Endothelial cell of umbilical vein (primary cell): ENCODE measurements around the gene FAM228B. TPM values are rescaled to one million over a fixed set of nuclear protein-coding genes. Genes with fewer than 3 reads are reported as not detected.

ENCODE experiments used
- BruUV-seq: library from RNA; stranded (reverse); fragments of 400-500 nt; replicated peaks from 2 replicates; lab custom pipeline; 2021; lab: Mats Ljungman, UMichigan
- CTCF ChIA-PET: fragments of 300-600, 350-600 bp; sonication (Branson Sonifier 250); formaldehyde crosslinking; loops from one replicate; lab custom pipeline; 2021; ENCODE audit warnings: antibody characterized with exemption, inconsistent platforms; lab: Charles Lee
- POLR2A ChIA-PET: fragments of 300-600, 350-600 bp; sonication (Branson Sonifier 250); formaldehyde crosslinking; loops from one replicate; lab custom pipeline; 2021; ENCODE audit warnings: antibody characterized with exemption, inconsistent platforms; lab: Charles Lee
- DNase-seq: peaks from one replicate; pipeline ENCODE4 v3.0.0-alpha.2; 2011; ENCODE audit warnings: low read depth, low spot score
- FAIRE-seq: peaks from 2 replicates; lab custom pipeline; 2011; peaks lifted over from hg19 to GRCh38; lab: Jason Lieb, UNC
- H2AFZ ChIP-seq: 2 replicates; pipeline ENCODE4 v1.6.0; 2012; ENCODE audit warnings: low read depth, low read length, control low read depth, inconsistent platforms
- H3K27ac ChIP-seq: 2 replicates; pipeline ENCODE4 v1.5.1; 2011; ENCODE audit warnings: low read depth, mild to moderate bottlenecking, control low read depth, low read length, moderate library complexity; ENCODE audit not compliant: insufficient read depth
- H3K27me3 ChIP-seq, 2 experiments: 2 replicates each; pipeline versions ENCODE4 v1.6.0 to v1.6.1; 2011; ENCODE audit warnings: low read length in 2 of 2, mixed read lengths in 1 of 2; ENCODE audit not compliant: control insufficient read depth in 2 of 2, insufficient read depth in 2 of 2
- H3K36me3 ChIP-seq, 2 experiments: 2 replicates in 1 of 2; 3 replicates in 1 of 2; pipeline ENCODE4 v1.5.1; 2011; ENCODE audit warnings: low read length in 2 of 2, mild to moderate bottlenecking in 1 of 2, moderate library complexity in 1 of 2; ENCODE audit not compliant: control insufficient read depth in 2 of 2, insufficient read depth in 2 of 2; ENCODE audit errors: extremely low read depth in 1 of 2
- H3K4me1 ChIP-seq: 3 replicates; pipeline ENCODE4 v1.5.1; 2011; ENCODE audit warnings: mild to moderate bottlenecking, low read length; ENCODE audit not compliant: control insufficient read depth, insufficient read depth; ENCODE audit errors: extremely low read depth
- H3K4me2 ChIP-seq: 2 replicates; pipeline ENCODE4 v1.6.1; 2011; ENCODE audit warnings: low read length, control low read depth, mixed read lengths; ENCODE audit not compliant: insufficient read depth
- H3K4me3 ChIP-seq, 3 experiments: fragments of 200-600 bp in 1 of 3; sonication (generic), shearing (Covaris generic) in 1 of 3; replicated peaks in 1 of 3; 2 replicates each; pipeline ENCODE4 v1.5.1; 2011 to 2016; ENCODE audit warnings: control low read depth in 3 of 3, low read length in 3 of 3, mild to moderate bottlenecking in 2 of 3, inconsistent platforms in 1 of 3, low read depth in 1 of 3, moderate library complexity in 1 of 3; ENCODE audit not compliant: insufficient read depth in 1 of 3
- H3K79me2 ChIP-seq: 2 replicates; pipeline ENCODE4 v1.6.0; 2012; ENCODE audit warnings: low read length, inconsistent platforms; ENCODE audit not compliant: control insufficient read depth, insufficient read depth
- H3K9ac ChIP-seq: replicated peaks from 2 replicates; pipeline ENCODE3; 2011; ENCODE audit warnings: low read length, control low read depth; ENCODE audit not compliant: insufficient read depth; ENCODE audit errors: extremely low read depth
- H3K9me1 ChIP-seq: replicated peaks from 3 replicates; pipeline ENCODE4 v1.6.0; 2011; ENCODE audit warnings: mild to moderate bottlenecking, low read length; ENCODE audit not compliant: control insufficient read depth, insufficient read depth; ENCODE audit errors: extremely low read depth
- H3K9me3 ChIP-seq: replicated peaks from 2 replicates; pipeline ENCODE4 v1.5.1; 2012; ENCODE audit warnings: low read length, inconsistent platforms; ENCODE audit not compliant: control insufficient read depth, insufficient read depth
- H4K20me1 ChIP-seq: replicated peaks from 2 replicates; pipeline ENCODE3; 2011; ENCODE audit warnings: mild to moderate bottlenecking, low read length; ENCODE audit not compliant: control insufficient read depth, insufficient read depth; ENCODE audit errors: extremely low read depth
- CTCF ChIP-seq, 2 donors: IDR thresholded peaks; 1 replicate in 1 of 2; 2 replicates in 1 of 2; pipeline ENCODE4 v1.5.1; 2011; ENCODE audit warnings: low read length in 2 of 2, mild to moderate bottlenecking in 2 of 2, moderate library complexity in 2 of 2, control low read depth in 1 of 2, inconsistent platforms in 1 of 2, low read depth in 1 of 2; ENCODE audit not compliant: insufficient read depth in 1 of 2; ENCODE audit errors: extremely low read depth in 1 of 2
- EZH2 ChIP-seq: IDR thresholded peaks from 2 replicates; pipeline ENCODE4 v1.6.1; 2012; ENCODE audit warnings: borderline replicate concordance, low read depth, mild to moderate bottlenecking, moderate library complexity, low read length, inconsistent platforms; ENCODE audit not compliant: severe bottlenecking
- FOS ChIP-seq: IDR thresholded peaks from 2 replicates; pipeline ENCODE4 v1.6.1; 2011; ENCODE audit warnings: mild to moderate bottlenecking, low read length, moderate library complexity, borderline replicate concordance; ENCODE audit not compliant: insufficient read depth
- GATA2 ChIP-seq: IDR thresholded peaks from 2 replicates; pipeline ENCODE4 v1.7.0; 2011; ENCODE audit warnings: low read depth, mild to moderate bottlenecking, moderate library complexity, mixed read lengths, low read length; ENCODE audit not compliant: insufficient read length, insufficient read depth
- JUN ChIP-seq: IDR thresholded peaks from 2 replicates; pipeline ENCODE4 v1.6.1; 2011; ENCODE audit warnings: borderline replicate concordance, low read depth; ENCODE audit not compliant: insufficient read length, insufficient read depth
- MAX ChIP-seq: IDR thresholded peaks from 2 replicates; pipeline ENCODE4 v1.6.1; 2011; ENCODE audit not compliant: insufficient read depth, insufficient read length
- MYC ChIP-seq: IDR thresholded peaks from one replicate; pipeline ENCODE4 v1.6.1; 2011; ENCODE audit warnings: mild to moderate bottlenecking, low read depth, low read length
- POLR2A ChIP-seq: IDR thresholded peaks from 2 replicates; pipeline ENCODE4 v1.6.1; 2012; ENCODE audit warnings: low read depth, mild to moderate bottlenecking, control low read depth, low read length
- POLR2AphosphoS5 ChIP-seq: IDR thresholded peaks from 2 replicates; pipeline ENCODE4 v1.6.1; 2012; ENCODE audit warnings: low read depth, mild to moderate bottlenecking, control low read depth, low read length, moderate library complexity; ENCODE audit not compliant: insufficient read depth
- dilution Hi-C: fragments of 300-500 bp; cut with MboI; formaldehyde crosslinking; loops from one replicate; pipeline ENCODE4 v1.15.0; 2019; ENCODE audit warnings: low sequenced_read_pairs; ENCODE audit not compliant: extremely low pct_ligation_motif_present
- intact Hi-C: fragments of 100-400 bp; cut with micrococcal nuclease; formaldehyde crosslinking; loops from one replicate; pipeline ENCODE4 v1.10.0; 2022
- polyA plus RNA-seq, 4 experiments: library from polyadenylated mRNA; depleted of rRNA in 3 of 4; stranded (reverse) in 3 of 4; unstranded in 1 of 4; fragments of >200 nt; gene quantifications; 2 replicates each; pipeline versions ENCODE4 v1.2.1 to v1.2.3, GENCODE V29; 2011 to 2012; ENCODE audit warnings: missing spikeins in 1 of 4
- total RNA-seq: library from RNA; stranded (reverse); gene quantifications from 2 replicates; pipeline ENCODE4 v1.2.3, GENCODE V29; 2021

Gene FAM228B
- total and polyA plus RNA-seq, 2 donors (not counting 3 experiments of a cell fraction or from before 2014, with no cell fraction given): 1.6 to 11.9 TPM

DNA sequence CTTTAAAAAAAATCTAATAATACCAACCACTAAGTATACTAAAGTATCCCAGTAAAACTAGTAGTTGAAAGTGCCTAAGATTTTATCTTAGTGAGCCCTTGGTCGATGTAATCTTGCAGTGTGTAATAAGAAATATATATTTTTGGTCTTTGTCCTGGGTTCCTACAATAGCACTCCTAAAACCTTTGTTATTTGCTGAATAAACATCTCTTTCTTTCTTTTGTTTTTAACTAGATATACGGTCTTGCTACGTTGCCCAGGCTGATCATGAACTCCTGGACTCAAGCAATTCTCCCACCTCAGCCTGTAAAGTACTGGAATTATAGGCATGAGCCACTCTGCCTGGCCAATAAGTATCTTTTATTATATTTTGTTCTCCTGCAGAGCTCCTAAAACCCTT lies 36.2 kb upstream of the FAM228B start:
- intact Hi-C loops (no loop called here), dilution Hi-C loops (no loop called here)
- Histone ChIP-seq H3K4me3 (no peak overlapping the region), H3K27me3 (no peaks in the 10 kb centered on the region), H3K9me3 (no peaks in the 10 kb centered on the region), H3K27ac (no peak overlapping the region), H4K20me1 (no peaks in the 10 kb centered on the region), H3K4me1 (peaks cover 16% of the 10 kb centered on the region), H2AFZ (no peak overlapping the region), H3K79me2 (peaks cover 6% of the 10 kb centered on the region), H3K9me1 (no peaks in the 10 kb centered on the region), H3K36me3 (peaks cover 0 to 6% of the 10 kb centered on the region in 2 experiments), H3K9ac (no peak overlapping the region), H3K4me2 (no peak overlapping the region)
- ChIA-PET POLR2A (interaction anchor here (0.6 kb wide), 1 partner anchor 10 kb away, joined by 3 read pairs; no protein-coding TSS in a partner anchor), CTCF (no interaction called here)
- no TSS peak for BruUV-seq
- no peak for DNase-seq
- no peak for FAIRE-seq
- TF ChIP-seq FOS: no peak
- no peak for TF ChIP-seq POLR2A
- no peak for TF ChIP-seq MAX
- no peak for TF ChIP-seq MYC

- dilution Hi-C loops: no loop called here
- POLR2A ChIA-PET: no interaction called here
Measured at GRCh38 chr2:24088821-24089359, 34.4 kb upstream of the FAM228B start.

More at GRCh38 chr2:24088821-24089359, 34.4 kb upstream of the FAM228B start:
- Histone ChIP-seq H3K36me3 (no peaks in the 10 kb centered on the region), H3K4me2 (no peak overlapping the region), H4K20me1 (no peaks in the 10 kb centered on the region), H2AFZ (no peak overlapping the region), H3K4me1 (peaks cover 7% of the 10 kb centered on the region), H3K9ac (no peak overlapping the region), H3K9me1 (no peaks in the 10 kb centered on the region), H3K27me3 (no peaks in the 10 kb centered on the region), H3K79me2 (no peaks in the 10 kb centered on the region), H3K9me3 (no peaks in the 10 kb centered on the region), H3K4me3 (no peak overlapping the region), H3K27ac (no peak overlapping the region)
- intact Hi-C loops: no loop called here
- TF ChIP-seq POLR2A (no peak), GATA2 (no peak), CTCF (IDR thresholded peaks at IDR 0.05; ENCODE audit: extremely low read depth in 1 of 2, insufficient read depth in 1 of 2, low read depth in 1 of 2, low read length in 2 of 2) (no peak), FOS (no peak), POLR2AphosphoS5 (no peak), EZH2 (no peak), MAX (no peak), MYC (no peak), JUN (no peak)
- CTCF ChIA-PET: no interaction called here
- DNase-seq (no peak), FAIRE-seq (no peak)
- no TSS peak for BruUV-seq
